Measurements from ENCODE around the gene ZNF688. TPM values are rescaled to one million over a fixed set of nuclear protein-coding genes. Genes with fewer than 3 reads are reported as not detected.

Gene ZNF688
- total and polyA plus RNA-seq, 2 of the 13 experiments (the other 11 are each of a cell fraction or from before 2014, with no cell fraction given): 2.4 to 5.4 TPM

DNA sequence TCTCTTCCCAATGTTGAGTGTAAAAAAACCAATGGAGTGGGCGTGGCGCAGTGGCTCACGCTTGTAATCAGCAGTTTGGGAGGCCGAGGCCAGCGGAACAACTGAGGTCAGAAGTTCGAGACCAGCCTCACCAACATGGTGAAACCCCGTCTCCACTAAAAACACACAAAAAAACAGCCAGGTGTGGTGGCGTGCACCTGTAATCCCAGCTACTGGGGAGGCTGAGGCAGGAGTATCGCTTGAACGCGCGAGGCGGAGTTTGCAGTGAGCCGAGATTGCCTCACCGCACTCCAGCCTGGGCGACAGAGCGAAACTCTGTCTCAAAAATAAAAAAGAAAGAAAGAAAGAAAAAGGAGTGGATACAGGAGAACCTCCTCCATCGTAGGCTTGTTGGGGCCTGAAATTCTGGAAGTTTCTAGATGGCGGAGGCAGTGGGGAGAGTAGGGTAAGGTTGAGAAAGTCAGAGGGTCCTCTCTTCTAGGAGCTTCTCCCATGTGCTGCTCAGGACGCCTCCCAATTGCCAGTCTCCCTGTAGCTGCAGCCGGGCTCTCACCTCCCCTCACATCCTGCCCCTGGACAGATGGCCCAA is 12.6 kb downstream of the ZNF688 start (continued):
- TF ChIP-seq, protein P1, sequence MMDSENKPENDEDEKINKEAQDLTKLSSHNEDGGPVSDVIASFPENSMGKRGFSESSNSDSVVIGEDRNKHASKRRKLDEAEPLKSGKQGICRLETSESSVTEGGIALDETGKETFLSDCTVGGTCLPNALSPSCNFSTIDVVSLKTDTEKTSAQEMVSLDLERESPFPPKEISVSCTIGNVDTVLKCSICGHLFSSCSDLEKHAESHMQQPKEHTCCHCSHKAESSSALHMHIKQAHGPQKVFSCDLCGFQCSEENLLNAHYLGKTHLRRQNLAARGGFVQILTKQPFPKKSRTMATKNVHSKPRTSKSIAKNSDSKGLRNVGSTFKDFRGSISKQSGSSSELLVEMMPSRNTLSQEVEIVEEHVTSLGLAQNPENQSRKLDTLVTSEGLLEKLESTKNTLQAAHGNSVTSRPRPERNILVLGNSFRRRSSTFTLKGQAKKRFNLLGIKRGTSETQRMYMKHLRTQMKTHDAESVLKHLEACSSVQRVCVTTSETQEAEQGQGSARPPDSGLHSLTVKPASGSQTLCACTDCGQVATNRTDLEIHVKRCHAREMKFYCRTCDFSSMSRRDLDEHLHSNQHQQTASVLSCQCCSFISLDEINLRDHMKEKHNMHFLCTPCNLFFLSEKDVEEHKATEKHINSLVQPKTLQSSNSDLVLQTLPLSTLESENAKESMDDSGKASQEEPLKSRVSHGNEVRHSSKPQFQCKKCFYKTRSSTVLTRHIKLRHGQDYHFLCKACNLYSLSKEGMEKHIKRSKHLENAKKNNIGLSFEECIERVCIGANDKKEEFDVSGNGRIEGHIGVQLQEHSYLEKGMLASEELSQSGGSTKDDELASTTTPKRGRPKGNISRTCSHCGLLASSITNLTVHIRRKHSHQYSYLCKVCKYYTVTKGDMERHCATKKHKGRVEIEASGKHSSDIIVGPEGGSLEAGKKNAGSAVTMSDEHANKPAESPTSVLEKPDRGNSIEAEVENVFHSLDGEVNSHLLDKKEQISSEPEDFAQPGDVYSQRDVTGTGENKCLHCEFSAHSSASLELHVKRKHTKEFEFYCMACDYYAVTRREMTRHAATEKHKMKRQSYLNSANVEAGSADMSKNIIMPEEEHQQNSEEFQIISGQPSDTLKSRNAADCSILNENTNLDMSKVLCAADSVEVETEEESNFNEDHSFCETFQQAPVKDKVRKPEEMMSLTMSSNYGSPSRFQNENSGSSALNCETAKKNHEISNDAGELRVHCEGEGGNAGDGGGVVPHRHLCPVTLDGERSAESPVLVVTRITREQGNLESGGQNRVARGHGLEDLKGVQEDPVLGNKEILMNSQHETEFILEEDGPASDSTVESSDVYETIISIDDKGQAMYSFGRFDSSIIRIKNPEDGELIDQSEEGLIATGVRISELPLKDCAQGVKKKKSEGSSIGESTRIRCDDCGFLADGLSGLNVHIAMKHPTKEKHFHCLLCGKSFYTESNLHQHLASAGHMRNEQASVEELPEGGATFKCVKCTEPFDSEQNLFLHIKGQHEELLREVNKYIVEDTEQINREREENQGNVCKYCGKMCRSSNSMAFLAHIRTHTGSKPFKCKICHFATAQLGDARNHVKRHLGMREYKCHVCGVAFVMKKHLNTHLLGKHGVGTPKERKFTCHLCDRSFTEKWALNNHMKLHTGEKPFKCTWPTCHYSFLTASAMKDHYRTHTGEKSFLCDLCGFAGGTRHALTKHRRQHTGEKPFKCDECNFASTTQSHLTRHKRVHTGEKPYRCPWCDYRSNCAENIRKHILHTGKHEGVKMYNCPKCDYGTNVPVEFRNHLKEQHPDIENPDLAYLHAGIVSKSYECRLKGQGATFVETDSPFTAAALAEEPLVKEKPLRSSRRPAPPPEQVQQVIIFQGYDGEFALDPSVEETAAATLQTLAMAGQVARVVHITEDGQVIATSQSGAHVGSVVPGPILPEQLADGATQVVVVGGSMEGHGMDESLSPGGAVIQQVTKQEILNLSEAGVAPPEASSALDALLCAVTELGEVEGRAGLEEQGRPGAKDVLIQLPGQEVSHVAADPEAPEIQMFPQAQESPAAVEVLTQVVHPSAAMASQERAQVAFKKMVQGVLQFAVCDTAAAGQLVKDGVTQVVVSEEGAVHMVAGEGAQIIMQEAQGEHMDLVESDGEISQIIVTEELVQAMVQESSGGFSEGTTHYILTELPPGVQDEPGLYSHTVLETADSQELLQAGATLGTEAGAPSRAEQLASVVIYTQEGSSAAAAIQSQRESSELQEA (CRISPR knock-in tag; IDR thresholded peaks at IDR 0.05; ENCODE audit: not compliant biosample characterization): no peak
- TF ChIP-seq ETS1 (CRISPR knock-in tag; IDR thresholded peaks at IDR 0.05) (no peak), ATF3 (CRISPR knock-in tag; IDR thresholded peaks at IDR 0.05) (no peak), ERF (CRISPR knock-in tag; IDR thresholded peaks at IDR 0.05) (no peak), ZNF629 (CRISPR knock-in tag; conservative IDR thresholded peaks at IDR 0.05) (peak; percentile 63; the same call in 1 of the 2 replicates), ZNF607 (CRISPR knock-in tag; IDR thresholded peaks at IDR 0.05; ENCODE audit: borderline replicate concordance) (no peak), NFIC (IDR thresholded peaks at IDR 0.05; ENCODE audit: low read length) (no peak), FOSL2 (CRISPR knock-in tag; IDR thresholded peaks at IDR 0.05) (no peak), ATM (IDR thresholded peaks at IDR 0.05; ENCODE audit: borderline replicate concordance) (no peak), ZSCAN31 (CRISPR knock-in tag; IDR thresholded peaks at IDR 0.05; ENCODE audit: low read depth) (no peak), ZNF10 (CRISPR knock-in tag; IDR thresholded peaks at IDR 0.05; ENCODE audit: borderline replicate concordance, low read depth) (no peak), RARA (CRISPR knock-in tag; IDR thresholded peaks at IDR 0.05) (no peak), HCFC1 (IDR thresholded peaks at IDR 0.05; ENCODE audit: low read depth, low read length) (no peak), ZEB1 (IDR thresholded peaks at IDR 0.05; ENCODE audit: insufficient replicate concordance, low read depth) (no peak), ZKSCAN5 (CRISPR knock-in tag; IDR thresholded peaks at IDR 0.05) (peak; percentile 51; the same call in 1 of the 2 replicates)
- TF ChIP-seq, protein P2, sequence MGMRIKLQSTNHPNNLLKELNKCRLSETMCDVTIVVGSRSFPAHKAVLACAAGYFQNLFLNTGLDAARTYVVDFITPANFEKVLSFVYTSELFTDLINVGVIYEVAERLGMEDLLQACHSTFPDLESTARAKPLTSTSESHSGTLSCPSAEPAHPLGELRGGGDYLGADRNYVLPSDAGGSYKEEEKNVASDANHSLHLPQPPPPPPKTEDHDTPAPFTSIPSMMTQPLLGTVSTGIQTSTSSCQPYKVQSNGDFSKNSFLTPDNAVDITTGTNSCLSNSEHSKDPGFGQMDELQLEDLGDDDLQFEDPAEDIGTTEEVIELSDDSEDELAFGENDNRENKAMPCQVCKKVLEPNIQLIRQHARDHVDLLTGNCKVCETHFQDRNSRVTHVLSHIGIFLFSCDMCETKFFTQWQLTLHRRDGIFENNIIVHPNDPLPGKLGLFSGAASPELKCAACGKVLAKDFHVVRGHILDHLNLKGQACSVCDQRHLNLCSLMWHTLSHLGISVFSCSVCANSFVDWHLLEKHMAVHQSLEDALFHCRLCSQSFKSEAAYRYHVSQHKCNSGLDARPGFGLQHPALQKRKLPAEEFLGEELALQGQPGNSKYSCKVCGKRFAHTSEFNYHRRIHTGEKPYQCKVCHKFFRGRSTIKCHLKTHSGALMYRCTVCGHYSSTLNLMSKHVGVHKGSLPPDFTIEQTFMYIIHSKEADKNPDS (CRISPR knock-in tag; IDR thresholded peaks at IDR 0.05): no peak
- TF ChIP-seq, protein P3, sequence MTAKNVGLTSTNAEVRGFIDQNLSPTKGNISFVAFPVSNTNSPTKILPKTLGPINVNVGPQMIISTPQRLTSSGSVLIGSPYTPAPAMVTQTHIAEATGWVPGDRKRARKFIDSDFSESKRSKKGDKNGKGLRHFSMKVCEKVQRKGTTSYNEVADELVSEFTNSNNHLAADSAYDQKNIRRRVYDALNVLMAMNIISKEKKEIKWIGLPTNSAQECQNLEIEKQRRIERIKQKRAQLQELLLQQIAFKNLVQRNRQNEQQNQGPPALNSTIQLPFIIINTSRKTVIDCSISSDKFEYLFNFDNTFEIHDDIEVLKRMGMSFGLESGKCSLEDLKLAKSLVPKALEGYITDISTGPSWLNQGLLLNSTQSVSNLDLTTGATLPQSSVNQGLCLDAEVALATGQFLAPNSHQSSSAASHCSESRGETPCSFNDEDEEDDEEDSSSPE (CRISPR knock-in tag; IDR thresholded peaks at IDR 0.05): no peak

All from HepG2 (cell line).